Naive B cell (primary cell): ENCODE measurements around the gene KIF18B. TPM values are rescaled to one million over a fixed set of nuclear protein-coding genes. Genes with fewer than 3 reads are reported as not detected.

Experiments used
- polyA plus RNA-seq, 6 donors: library from polyadenylated mRNA; unstranded; fragments of 300-500 nt; fragmentation: Illumina TruSeq; gene quantifications; one replicate each; pipeline ENCODE4 v1.2.3, GENCODE V29; 2021; ENCODE audit warnings: low read depth in 6 of 6

KIF18B gene
- polyA plus RNA-seq, 6 donors from 2014 or later, result not detected

Other genes with a start within 250 kb of the KIF18B start
- gene DBF4B, start 239.1 kb downstream of the KIF18B start, polyA plus RNA-seq, result 1 to 10 TPM in 3 of 6 donors, under 1 TPM in 3; 0.40 to 1.7 (median 0.79) TPM
- under 1 TPM in 1 of 6 donors, not detected in 5; 0.13 TPM for gene ADAM11, start 188.8 kb downstream of the KIF18B start, polyA plus RNA-seq
- not detected for gene GJC1, start 117.5 kb downstream of the KIF18B start, polyA plus RNA-seq
- not detected for gene HIGD1B, start 99.9 kb downstream of the KIF18B start, polyA plus RNA-seq
- gene EFTUD2, start 48.3 kb downstream of the KIF18B start, polyA plus RNA-seq, result 10 to 100 TPM; 45.4 to 92.7 (median 66.5) TPM
- gene GFAP, start 32.3 kb downstream of the KIF18B start, polyA plus RNA-seq, result under 1 TPM in 5 of 6 donors, not detected in 1; 0.30 to 0.83 (median 0.66) TPM
- not detected for gene C1QL1, start 20.5 kb upstream of the KIF18B start, polyA plus RNA-seq
- 10 to 100 TPM in 4 of 6 donors, 1 to 10 TPM in 2; 3.1 to 15.5 (median 11.1) TPM for gene DCAKD, start 103.9 kb upstream of the KIF18B start, polyA plus RNA-seq
- gene NMT1, start 113.5 kb upstream of the KIF18B start, polyA plus RNA-seq, result 10 to 100 TPM; 29.2 to 98.6 (median 55.5) TPM
- not detected for gene PLCD3, start 184.7 kb upstream of the KIF18B start, polyA plus RNA-seq
- gene ACBD4, start 187.9 kb upstream of the KIF18B start, polyA plus RNA-seq, result 10 to 100 TPM; 15.4 to 27.1 (median 20.4) TPM
- 1 to 10 TPM; 3.2 to 5.3 (median 4.1) TPM for gene HEXIM1, start 200.7 kb upstream of the KIF18B start, polyA plus RNA-seq
- 1 to 10 TPM; 2.1 to 6.7 (median 4.3) TPM for gene HEXIM2, start 214.1 kb upstream of the KIF18B start, polyA plus RNA-seq